ENCODE data around the gene CDON. TPM values are rescaled to one million over a fixed set of nuclear protein-coding genes. Genes with fewer than 3 reads are reported as not detected.
"Not testable (repeated sequence)": the region's sequence is repeated elsewhere in the genome, so short reads cannot be mapped to it uniquely, and the experiment has no call there.

CDON gene
- total RNA-seq, 2 donors from 2014 or later, result 2.3 to 10.5 TPM

- Histone ChIP-seq H3K27ac (no peak overlapping the region), H3K4me1 (no peaks in the 10 kb centered on the region), H3K36me3 (no peaks in the 10 kb centered on the region), H3K27me3 (no peaks in the 10 kb centered on the region), H3K9me3 (no peaks in the 10 kb centered on the region), H3K9ac (ENCODE audit: low read depth in 2 of 2, low read length in 2 of 2) (no peak overlapping the region), H3K4me3 (no peak overlapping the region)
- intact Hi-C loops (cut with DNase I), result no loop called here
- no peak for TF ChIP-seq CTCF (IDR thresholded peaks at IDR 0.05)
- no peak for DNase-seq
Measured at GRCh38 chr11:126034933-126035425, 27.7 kb downstream of the CDON start.

GRCh38 chr11:126034039-126034932, 28.4 kb downstream of the CDON start:
- H3K36me3 ChIP-seq, result no peaks in the 10 kb centered on the region
- H3K27ac ChIP-seq, result no peak overlapping the region
- no peak overlapping the region for H3K4me3 ChIP-seq
- H3K27me3 ChIP-seq, result no peaks in the 10 kb centered on the region
- intact Hi-C loops (cut with DNase I), result no loop called here
- no peak for DNase-seq
- no peaks in the 10 kb centered on the region for H3K4me1 ChIP-seq
- H3K9me3 ChIP-seq, result no peaks in the 10 kb centered on the region
- TF ChIP-seq CTCF (IDR thresholded peaks at IDR 0.05), result no peak
- H3K9ac ChIP-seq (ENCODE audit: low read depth in 2 of 2, low read length in 2 of 2), result no peak overlapping the region

GRCh38 chr11:126032375-126032774, 30.3 kb downstream of the CDON start:
- Histone ChIP-seq H3K4me3 (no peak overlapping the region), H3K27ac (no peak overlapping the region), H3K27me3 (no peaks in the 10 kb centered on the region), H3K9me3 (no peaks in the 10 kb centered on the region), H3K36me3 (no peaks in the 10 kb centered on the region), H3K4me1 (no peaks in the 10 kb centered on the region), H3K9ac (ENCODE audit: low read depth in 2 of 2, low read length in 2 of 2) (no peak overlapping the region)
- TF ChIP-seq CTCF (IDR thresholded peaks at IDR 0.05), result no peak
- no peak for DNase-seq
- intact Hi-C loops (cut with DNase I), result no loop called here

- TF ChIP-seq CTCF (IDR thresholded peaks at IDR 0.05), result no peak
- intact Hi-C loops (cut with DNase I), result no loop called here
- H3K27me3 ChIP-seq, result no peaks in the 10 kb centered on the region
- H3K36me3 ChIP-seq, result no peaks in the 10 kb centered on the region
- H3K9me3 ChIP-seq, result no peaks in the 10 kb centered on the region
- no peak overlapping the region for H3K4me3 ChIP-seq
- no peak overlapping the region for H3K27ac ChIP-seq
- DNase-seq, result no peak
- no peak overlapping the region for H3K9ac ChIP-seq (ENCODE audit: low read depth in 2 of 2, low read length in 2 of 2)
- no peaks in the 10 kb centered on the region for H3K4me1 ChIP-seq
Measured at GRCh38 chr11:126029805-126030204, 32.9 kb downstream of the CDON start.

GRCh38 chr11:126029237-126029636, 33.4 kb downstream of the CDON start:
- intact Hi-C loops (cut with DNase I), result no loop called here
- Histone ChIP-seq H3K4me1 (no peaks in the 10 kb centered on the region), H3K9me3 (no peaks in the 10 kb centered on the region)

GRCh38 chr11:126028534-126028933, 34.1 kb downstream of the CDON start:
- H3K9me3 ChIP-seq; H3K4me3 ChIP-seq; H3K27me3 ChIP-seq; intact Hi-C loops (cut with DNase I); DNase-seq; H3K9ac ChIP-seq (ENCODE audit: low read depth in 2 of 2, low read length in 2 of 2); H3K36me3 ChIP-seq; H3K27ac ChIP-seq; H3K4me1 ChIP-seq: not testable (repeated sequence)

More at GRCh38 chr11:126029237-126029636, 33.4 kb downstream of the CDON start:
- no peaks in the 10 kb centered on the region for H3K36me3 ChIP-seq
- no peak overlapping the region for H3K4me3 ChIP-seq
- DNase-seq, result no peak
- no peak overlapping the region for H3K27ac ChIP-seq
- H3K9ac ChIP-seq (ENCODE audit: low read depth in 2 of 2, low read length in 2 of 2), result no peak overlapping the region
- H3K27me3 ChIP-seq, result no peaks in the 10 kb centered on the region
- no peak for TF ChIP-seq CTCF (IDR thresholded peaks at IDR 0.05)
